Epidermal melanocyte (primary cell): ENCODE results near the gene CNKSR1.
A peak's percentile ranks its signal among the peaks of the same experiment; 100 is the strongest.

Experiments
- DNase-seq: peaks from one replicate; pipeline ENCODE4 v3.0.0; 2011; ENCODE audit warnings: low spot score; ENCODE audit not compliant: insufficient read length

The CNKSR1 gene

DNA sequence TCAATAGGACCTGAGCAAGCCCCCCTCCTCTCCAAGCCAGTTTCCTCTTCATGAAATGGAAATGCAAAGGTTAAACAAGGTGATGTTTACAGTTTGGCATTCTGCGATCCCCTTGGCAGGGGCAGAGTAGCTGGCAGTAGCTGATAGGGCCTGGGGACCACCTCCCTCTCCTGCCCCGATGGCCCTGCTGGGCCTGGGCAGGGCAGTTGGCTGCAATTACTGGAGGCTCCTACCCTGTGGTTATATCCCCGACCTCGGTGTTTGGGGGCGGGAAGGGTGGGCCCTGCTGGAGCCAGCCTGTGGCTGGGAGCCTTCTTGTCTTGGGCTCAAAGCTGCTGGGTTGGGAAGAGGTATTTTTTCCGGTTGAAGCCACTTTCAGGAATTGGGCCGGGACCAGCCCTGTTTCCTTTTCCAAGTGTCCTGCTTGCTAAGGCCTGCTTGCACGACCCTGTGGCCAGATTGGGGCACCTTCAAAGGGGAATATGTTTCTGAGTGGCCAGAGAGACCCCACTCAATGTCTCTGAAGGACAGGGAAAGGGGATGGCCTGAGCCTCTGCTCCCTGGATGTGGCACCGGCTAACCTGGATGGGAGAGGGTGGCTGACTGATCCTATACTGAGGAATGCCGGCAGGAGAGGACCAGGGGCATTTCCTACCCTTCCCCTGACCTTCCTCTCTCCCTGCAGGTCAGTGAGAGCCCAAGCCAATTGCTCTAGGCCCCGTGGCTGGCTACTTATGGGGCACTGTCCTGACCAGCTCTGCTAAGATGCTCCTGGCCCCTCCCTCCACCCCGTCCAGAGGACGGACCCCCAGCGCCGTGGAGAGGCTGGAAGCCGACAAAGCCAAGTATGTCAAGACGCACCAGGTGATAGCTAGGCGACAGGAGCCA lies 16.5 kb upstream of the CNKSR1 start:
- peak; percentile 12 for DNase-seq

DNA sequence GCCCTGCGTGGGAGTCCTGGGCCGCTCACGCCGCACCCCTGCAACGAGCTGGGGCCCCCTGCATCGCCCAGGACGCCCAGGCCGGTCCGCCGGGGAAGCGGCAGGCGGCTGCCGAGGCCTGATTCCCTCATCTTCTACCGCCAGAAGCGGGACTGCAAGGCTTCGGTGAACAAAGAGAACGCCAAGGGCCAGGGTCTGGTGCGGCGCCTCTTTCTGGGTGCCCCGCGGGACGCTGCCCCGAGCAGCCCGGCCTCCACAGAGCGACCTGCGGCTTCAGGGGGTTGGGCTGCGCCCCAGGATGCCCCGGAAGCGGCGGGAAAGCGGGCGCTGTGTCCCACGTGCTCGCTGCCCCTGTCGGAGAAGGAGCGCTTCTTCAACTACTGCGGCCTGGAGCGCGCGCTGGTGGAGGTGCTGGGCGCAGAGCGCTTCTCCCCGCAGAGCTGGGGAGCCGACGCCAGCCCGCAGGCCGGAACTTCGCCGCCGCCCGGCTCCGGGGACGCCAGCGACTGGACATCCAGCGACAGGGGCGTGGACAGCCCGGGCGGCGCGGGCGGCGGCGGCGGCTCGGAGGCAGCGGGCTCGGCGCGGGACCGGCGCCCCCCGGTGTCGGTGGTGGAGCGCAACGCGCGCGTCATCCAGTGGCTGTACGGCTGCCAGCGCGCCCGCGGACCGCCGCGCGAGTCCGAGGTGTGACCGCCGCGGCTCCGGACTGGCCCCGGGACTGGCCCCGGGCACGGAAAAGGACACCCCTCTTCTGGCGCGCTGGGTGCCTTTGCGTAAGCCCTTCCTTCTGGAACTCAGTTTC lies 15.7 kb upstream of the CNKSR1 start:
- DNase-seq: peak; percentile 42

DNA sequence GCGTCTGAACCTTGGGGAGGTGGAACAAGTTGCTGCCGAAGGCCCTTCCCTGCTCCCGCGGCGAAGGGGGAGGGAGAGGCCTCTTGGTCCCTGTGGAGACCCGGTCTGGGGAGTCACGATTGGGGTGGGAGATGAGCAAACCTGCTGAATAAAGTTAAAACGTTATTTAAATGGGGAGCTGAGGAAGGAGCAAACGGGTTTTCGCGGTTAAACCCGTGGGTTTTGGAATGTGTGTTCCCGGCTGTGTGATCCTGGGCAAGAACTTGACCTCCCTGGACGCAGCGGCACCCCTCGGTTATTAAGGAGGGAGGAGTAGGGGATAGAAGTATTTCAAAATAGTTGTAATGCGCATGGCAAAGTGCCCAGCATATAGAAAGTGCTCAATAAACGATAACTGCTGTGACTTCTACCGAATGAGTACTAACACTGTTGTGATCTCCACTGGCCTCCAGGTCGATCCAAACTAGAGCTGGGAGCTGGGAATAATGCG lies 15.0 kb upstream of the CNKSR1 start:
- peak; percentile 20 for DNase-seq

DNA sequence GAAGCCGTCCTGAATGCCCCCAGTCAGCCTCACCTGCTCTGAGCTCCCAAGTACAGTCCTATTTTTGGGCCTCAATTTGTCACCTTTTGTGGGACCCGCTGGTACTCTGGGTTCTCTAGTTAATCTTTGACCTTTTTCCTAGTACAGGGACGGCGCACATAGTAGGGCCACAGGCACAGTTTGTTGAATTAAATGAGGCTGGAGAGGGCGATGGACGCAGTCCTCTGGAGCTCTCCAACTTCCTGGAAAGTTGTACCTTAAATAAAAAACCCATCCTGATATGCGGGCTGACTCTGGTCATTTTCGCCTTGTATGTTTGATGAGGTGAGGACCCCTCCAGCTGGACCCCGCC lies 13.6 kb upstream of the CNKSR1 start:
- peak; percentile 14 for DNase-seq

DNA sequence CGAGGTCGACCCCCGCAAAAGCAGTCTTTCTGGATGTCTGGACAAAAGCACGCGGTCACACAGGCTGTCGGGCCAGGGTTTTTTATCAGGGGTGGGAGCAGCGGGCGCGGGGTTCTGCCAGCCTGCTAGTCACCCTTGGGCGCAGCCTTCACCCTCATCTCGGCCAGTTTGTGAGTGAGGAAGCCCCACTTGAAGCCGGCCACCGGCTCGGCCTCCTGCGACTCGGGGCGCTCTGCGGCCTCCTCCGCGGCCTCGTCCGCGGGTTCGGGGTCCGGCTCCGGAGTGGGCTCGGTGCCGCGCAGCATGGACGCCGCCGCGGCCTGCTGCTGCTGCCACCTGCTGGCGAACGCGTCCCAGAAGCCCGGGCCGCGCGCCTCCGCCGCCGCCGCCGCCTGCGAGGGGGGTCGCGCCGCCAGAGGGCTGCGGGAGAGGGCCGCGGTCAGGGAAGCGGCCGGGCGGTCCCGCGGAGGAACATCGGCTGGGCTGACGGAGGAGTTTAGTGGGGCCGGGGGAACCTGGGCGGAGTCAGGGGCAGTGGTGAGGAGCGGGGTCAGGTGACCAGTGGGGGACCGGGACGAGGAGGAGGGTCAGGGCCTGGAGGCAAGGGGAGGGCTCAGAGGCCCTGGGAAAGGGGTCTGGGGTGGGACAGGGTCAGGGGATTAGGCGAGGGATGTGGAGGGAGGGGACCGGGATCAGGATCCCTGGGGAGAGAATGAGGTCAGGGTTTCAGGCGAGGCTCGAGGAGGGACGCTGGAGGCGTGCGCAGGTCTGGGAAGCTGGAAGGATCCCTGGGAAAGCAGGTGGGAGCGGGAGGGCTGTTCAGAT lies 13.0 kb upstream of the CNKSR1 start:
- DNase-seq: peak; percentile 49

DNA sequence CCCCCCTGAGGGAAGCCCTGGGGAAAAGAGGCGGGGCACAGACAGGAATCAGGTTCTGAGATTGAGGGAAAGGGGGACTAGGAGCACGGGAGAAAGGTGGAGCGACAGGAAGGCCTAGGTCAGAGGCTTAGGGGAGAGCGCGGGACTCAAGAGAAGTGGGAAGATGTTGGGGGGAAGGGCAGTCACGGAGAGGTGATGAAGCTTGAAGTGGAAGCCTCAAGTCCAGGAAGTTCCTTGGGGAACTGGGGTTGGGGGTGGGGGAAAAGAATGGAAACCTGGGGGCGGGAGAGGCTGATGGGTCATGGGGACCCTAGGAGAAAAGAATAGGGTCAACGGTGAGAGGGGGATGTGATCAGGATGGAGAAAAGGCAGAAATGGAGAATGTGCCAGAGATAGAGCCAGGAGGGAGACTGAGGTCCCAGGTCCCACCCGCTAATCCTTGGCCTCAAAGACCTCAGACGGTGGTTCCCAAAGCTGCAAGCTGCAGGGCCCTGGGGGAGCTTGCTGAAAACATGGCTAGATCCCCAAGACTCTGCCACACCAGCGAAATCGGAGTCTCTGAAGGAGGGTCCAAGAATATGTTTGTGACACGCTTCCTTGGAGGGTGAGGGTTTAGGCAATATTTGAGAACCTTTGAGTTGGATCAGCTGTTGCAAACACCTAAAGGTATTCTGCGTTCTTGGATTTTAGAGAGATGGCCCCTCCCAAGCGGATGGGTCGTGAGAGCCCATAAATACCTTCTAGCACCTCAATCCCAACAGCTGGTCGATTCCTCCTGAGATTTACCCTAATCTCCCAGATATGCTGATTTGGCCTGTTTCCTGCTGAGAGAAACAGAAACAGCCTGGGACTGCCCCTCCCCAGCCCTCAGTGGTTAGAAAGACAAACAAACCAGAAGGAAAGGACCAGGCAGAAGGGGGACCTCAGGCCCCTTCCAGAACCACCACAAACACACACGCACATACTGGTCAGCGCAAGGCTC lies 12.1 kb upstream of the CNKSR1 start:
- DNase-seq: peak; percentile 5

- peak; percentile 5 for DNase-seq
Observed at GRCh38 chr1:26166719-26167281, 10.5 kb upstream of the CNKSR1 start.

GRCh38 chr1:26168410-26169197 lies 8.7 kb upstream of the CNKSR1 start, which contains the start of gene C1orf232:
TSS of gene C1orf232 (minus strand) at chr1:26168963. CDS start at chr1:26168499, 464 bp downstream.
- DNase-seq: peak; percentile 14

- peak; percentile 14 for DNase-seq
Observed at GRCh38 chr1:26169198-26169554, 8.1 kb upstream of the CNKSR1 start.

DNA sequence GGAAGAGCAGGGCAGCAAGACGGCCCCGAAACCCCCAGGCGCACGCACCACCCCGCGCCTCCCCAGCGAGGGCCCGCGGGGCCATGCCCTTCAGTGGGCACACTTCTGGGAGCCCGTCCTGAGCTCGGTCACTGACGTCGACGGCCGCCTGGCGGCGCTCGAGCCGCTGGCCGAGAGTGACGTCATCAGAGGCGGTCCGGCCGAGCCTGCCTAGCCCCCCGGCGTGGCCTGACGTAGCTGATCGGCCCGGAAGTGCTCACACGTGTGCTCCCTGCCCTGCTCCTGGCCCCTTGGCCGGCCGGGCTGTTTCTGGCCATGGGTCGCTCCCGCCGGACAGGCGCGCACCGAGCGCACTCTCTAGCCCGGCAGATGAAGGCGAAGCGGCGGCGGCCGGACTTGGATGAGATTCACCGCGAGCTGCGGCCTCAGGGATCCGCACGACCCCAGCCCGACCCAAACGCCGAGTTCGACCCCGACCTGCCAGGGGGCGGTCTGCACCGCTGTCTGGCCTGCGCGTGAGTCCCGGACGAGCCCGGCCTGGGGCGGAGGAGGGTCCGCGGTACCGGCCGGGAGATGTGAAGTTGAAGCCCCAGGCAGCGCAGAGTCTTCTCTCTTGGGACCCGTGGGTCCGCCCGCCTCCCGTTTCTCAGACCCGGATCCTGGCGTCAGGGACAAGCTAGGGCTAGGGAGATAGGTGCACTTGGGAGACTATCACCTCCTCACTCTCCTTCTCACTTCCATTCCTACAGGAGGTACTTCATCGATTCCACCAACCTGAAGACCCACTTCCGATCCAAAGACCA lies 7.4 kb upstream of the CNKSR1 start, which contains the start of gene ZNF593:
ZNF593 (plus strand) TSS at position 240 of the 803 bp plus-strand sequence; CDS start at position 316, 76 bp downstream.
- peak; percentile 99 for DNase-seq

DNA sequence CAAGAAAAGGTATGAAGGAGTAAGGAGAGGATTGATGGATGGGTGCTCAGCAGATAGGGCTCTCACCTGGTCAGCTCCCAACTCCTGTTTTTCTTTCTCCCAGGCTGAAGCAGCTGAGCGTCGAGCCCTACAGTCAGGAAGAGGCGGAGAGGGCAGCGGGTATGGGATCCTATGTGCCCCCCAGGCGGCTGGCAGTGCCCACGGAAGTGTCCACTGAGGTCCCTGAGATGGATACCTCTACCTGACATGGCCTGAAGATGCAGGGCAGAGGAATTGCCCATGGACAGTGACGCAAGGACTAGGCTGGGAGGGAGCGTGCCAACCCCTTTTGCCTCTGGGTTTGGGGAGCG lies 6.8 kb upstream of the CNKSR1 start:
- DNase-seq: no peak

DNA sequence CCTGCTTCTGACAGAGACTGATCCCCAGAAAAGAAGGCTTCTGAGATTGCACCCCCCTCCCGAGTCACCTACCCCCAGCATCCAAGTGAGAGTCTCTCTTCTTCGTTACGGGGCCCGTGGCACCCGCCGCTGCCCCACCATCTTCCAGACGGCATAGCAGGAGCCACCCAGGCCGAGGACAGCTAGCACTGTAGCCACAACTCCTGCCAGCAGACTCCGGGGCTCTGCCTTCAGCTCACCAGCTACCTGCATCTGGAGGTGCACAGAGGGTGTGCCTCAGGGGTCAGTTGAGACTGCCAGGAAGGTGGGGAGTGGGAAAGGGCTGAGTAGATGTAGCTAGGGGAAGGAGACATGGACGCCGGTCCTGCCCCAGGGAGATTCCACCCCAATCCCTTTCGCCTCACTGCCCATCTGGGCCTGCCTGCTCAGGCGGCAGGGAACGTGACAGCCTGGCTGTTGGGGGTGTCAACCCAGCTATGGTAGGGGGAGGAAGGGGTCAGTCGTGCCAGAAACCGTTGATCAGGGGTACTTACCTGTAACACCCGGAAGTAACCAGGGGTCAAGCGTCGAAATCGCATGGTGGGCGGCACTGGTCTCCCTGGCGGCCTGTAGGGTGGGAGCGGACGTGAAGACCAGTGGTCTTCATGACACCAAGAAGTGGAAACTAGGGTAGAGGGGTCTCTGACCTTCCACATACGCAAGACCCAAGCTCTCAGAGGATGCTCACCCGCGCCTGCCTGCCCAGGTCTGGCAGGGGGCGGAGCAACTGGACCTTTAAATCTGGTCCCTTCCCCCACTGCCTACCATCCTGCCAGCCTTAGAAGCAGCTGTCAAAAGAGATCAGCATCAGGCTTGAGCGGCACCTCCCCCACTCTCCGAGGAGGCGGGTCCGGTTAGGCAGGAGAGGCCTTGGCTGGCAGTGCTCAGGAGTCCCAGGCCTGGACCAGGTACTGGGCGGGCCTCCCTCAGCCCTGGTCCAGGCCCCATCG lies 5.9 kb upstream of the CNKSR1 start, which contains the start of gene ZNF593OS:
ZNF593OS (minus strand) TSS at position 749 of the 989 bp plus-strand sequence; CDS start at position 578, 171 bp downstream.
- peak; percentile 8 for DNase-seq

DNA sequence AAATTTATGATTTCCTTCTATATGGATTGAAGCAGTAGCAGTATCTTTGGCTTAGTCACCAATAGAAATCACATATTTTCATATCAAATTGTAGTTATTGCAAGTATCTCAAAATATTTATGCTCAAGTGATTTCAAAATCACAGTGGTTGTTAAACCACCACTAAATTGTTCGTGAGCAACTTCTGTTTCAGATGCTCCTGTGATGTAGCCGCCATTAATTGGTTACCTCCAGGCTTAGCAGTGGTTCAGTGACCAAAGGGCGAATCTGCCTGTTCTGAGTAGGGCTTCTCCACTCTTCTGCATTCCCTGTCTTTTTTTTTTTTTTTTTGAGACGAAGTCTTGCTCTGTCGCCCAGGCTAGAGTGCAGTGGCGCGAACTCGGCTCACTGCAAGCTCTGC lies 1.9 kb upstream of the CNKSR1 start:
- no peak for DNase-seq

GRCh38 chr1:26180010-26180506 lies 2.8 kb downstream of the CNKSR1 start:
- DNase-seq: no peak

- DNase-seq: no peak
Observed at GRCh38 chr1:26181586-26182382, 4.5 kb downstream of the CNKSR1 start.

DNA sequence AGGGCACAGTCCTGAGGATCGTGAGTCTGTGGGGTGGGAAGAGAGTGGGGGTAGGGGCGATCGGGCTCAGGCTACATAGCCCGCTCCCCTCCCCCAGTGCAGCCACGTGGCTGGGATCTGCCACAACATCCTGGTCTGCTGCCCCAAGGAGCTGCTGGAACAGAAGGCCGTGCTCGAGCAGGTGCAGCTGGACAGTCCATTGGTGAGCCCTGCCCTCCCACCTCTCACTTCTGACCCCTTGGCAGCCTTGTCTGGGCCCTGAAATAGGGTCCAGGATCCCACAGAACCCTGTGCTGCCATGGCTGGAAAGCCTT lies 5.0 kb downstream of the CNKSR1 start:
- DNase-seq: no peak
